ENCODE results near the gene WLS.
"Not testable (repeated sequence)": the region's sequence is repeated elsewhere in the genome, so short reads cannot be mapped to it uniquely, and the experiment has no call there.

WLS gene

GRCh38 chr1:68163220-68163619, 69.1 kb downstream of the WLS start:
- DNase-seq (ENCODE audit: low read depth) = no peak
- no peak for TF ChIP-seq CTCF (IDR thresholded peaks at IDR 0.05; ENCODE audit: control insufficient read depth, extremely low read depth, insufficient read depth)

GRCh38 chr1:68162761-68163160, 69.6 kb downstream of the WLS start:
- TF ChIP-seq CTCF (IDR thresholded peaks at IDR 0.05; ENCODE audit: control insufficient read depth, extremely low read depth, insufficient read depth) = 0 out of 2 replicates have a peak, but pooled peaks have one; percentile 17
- H3K4me3 ChIP-seq (ENCODE audit: low read depth, low read length) = no peak overlapping the region
- no peak for DNase-seq (ENCODE audit: low read depth)

More at GRCh38 chr1:68163220-68163619, 69.1 kb downstream of the WLS start:
- H3K4me3 ChIP-seq (ENCODE audit: low read depth, low read length) = no peak overlapping the region

- not testable (repeated sequence) for DNase-seq (ENCODE audit: low read depth); H3K4me3 ChIP-seq (ENCODE audit: low read depth, low read length)
Observed at GRCh38 chr1:68161672-68162071, 70.7 kb downstream of the WLS start.

- DNase-seq (ENCODE audit: low read depth); H3K4me3 ChIP-seq (ENCODE audit: low read depth, low read length): not testable (repeated sequence)
Observed at GRCh38 chr1:68160935-68161334, 71.4 kb downstream of the WLS start.

GRCh38 chr1:68160021-68160420, 72.3 kb downstream of the WLS start:
- no peak for DNase-seq (ENCODE audit: low read depth)
- no peak for TF ChIP-seq CTCF (IDR thresholded peaks at IDR 0.05; ENCODE audit: control insufficient read depth, extremely low read depth, insufficient read depth)
- H3K4me3 ChIP-seq (ENCODE audit: low read depth, low read length) = no peak overlapping the region

GRCh38 chr1:68158837-68159236, 73.5 kb downstream of the WLS start:
- no peak overlapping the region for H3K4me3 ChIP-seq (ENCODE audit: low read depth, low read length)
- no peak for TF ChIP-seq CTCF (IDR thresholded peaks at IDR 0.05; ENCODE audit: control insufficient read depth, extremely low read depth, insufficient read depth)
- no peak for DNase-seq (ENCODE audit: low read depth)

GRCh38 chr1:68157416-68157815, 74.9 kb downstream of the WLS start:
- TF ChIP-seq CTCF (IDR thresholded peaks at IDR 0.05; ENCODE audit: control insufficient read depth, extremely low read depth, insufficient read depth) = no peak
- no peak for DNase-seq (ENCODE audit: low read depth)
- no peak overlapping the region for H3K4me3 ChIP-seq (ENCODE audit: low read depth, low read length)

- TF ChIP-seq CTCF (IDR thresholded peaks at IDR 0.05; ENCODE audit: control insufficient read depth, extremely low read depth, insufficient read depth) = no peak
- DNase-seq (ENCODE audit: low read depth) = no peak
- H3K4me3 ChIP-seq (ENCODE audit: low read depth, low read length) = no peak overlapping the region
Observed at GRCh38 chr1:68151690-68152089, 80.6 kb downstream of the WLS start.
